CMK (cell line): ENCODE measurements around the gene POLE.

Experiments used
- DNase-seq: peaks from one replicate; pipeline ENCODE4 v3.0.0-alpha.2; 2010; ENCODE audit warnings: low read depth

The POLE gene

DNA sequence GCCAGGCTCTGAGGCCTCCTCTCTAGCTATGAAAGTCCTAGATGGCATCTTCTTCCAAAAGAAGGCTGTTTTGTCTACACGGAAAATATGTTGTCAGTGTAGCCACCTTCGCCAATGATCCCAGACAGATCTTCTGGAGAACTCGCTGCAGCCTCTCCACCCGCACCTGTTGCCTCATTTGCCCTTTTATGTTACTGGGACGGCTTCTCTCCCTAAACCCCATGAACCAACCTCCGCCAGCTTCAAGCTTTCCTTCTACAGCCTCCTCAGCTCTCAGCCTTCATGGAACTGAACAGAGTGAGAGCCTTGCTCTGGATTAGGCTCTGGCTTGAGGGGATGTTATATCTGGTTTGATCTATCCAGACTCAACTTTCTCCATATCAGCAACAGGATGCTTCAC lies 57.8 kb downstream of the POLE start:
- DNase-seq: no peak

DNA sequence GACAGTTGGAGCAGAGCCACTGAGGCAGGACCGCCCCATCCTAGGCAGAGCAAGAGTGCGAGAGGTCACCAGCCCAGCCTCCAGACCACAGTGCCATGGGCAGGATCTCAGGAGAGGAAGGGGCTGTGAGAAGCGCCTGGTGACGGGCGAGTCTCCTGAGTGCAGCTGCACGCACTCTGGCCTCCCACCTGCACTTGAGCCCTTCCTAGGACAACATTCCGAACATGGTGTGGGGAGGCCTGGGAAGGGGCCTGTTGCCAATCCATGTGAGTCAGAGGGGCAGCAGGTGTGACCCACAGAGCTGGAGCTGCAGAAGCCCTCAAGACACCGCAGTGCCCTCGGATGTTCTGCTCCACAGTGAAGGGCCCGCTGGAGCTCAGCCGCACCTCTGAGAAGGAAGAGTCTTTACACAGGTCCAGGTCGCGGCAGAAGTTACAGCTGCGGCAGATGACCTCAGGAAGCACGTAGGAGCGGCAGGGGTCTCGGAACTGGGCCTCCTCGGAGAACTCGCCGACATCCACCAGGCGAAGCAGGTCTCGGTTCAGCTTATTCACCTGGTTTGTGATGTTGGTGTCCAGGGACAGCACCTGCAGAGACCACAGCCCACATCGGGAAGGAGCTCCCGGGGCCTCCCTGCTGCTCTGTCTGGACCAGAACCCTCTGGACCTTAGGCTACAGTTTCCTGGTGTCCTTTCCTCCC lies 61.3 kb downstream of the POLE start:
- no peak for DNase-seq

DNA sequence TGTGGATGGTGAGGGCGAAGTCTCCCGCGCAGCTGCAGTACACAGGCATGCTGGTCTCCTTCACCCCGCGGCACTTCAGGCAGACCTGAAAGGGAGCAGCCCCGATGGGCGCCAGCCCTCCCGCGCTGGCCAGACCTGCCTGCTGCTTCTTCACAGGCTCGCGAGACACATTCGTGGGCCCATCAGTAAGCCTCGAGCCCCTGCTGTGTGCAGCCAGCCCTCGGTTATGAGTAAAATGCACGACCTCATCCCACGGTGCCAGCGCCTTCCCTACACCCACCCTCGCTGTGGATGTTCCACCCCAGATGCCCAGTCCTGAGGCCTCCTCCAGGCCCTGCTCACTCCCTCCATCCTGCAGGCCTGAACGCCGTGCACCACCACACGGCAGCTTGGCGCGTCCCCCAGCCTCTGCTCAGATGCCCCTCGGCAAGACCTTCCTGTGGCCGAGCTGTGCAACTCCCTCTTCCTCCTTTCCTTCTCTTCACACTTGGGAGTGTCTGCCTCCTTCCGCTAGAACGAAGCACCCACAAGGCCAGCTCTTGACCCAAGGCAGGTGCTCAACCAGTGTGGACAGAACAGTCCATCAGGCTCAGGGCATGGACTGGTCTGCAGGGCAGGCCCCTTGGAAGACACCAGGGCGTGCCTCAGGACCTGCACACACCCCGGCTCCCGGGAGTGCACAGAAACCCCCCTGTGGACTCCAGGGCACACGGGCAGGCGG lies 62.1 kb downstream of the POLE start:
- DNase-seq: no peak

DNA sequence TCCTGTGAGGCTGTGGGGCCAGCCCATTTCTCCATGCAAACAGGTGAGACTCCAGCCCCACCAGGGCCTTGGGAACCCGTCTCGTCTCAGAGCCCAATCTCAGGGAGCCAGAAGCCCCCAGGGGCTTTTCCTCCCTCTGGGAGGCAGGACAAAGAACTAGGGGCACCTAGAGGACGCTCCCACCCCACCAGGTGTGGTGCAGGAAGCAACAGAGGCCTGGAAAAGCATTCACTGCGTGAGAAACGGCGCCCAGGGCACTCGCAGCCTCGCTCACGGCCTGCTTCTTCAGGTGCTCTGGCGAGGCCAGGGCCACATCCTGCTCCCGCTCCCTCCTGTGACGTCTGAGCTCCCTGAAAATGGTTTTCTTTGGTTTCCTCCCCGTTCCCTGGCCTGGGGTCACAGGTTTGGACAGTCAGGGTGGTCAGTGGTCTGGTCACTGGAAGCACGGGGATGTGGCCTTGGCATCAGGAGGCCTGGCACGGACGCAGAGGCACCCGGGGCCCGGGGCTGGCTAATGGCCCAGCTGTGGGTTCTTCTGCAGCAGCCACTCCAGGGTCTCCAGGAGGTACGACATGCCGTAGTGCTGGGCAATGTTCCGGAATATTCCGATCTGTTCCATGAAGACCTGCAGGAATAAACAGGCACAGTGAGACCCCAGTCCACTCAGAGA lies 62.8 kb downstream of the POLE start:
- no peak for DNase-seq

GRCh38 chr12:132623072-132623869 lies 63.9 kb downstream of the POLE start:
- DNase-seq: no peak

DNA sequence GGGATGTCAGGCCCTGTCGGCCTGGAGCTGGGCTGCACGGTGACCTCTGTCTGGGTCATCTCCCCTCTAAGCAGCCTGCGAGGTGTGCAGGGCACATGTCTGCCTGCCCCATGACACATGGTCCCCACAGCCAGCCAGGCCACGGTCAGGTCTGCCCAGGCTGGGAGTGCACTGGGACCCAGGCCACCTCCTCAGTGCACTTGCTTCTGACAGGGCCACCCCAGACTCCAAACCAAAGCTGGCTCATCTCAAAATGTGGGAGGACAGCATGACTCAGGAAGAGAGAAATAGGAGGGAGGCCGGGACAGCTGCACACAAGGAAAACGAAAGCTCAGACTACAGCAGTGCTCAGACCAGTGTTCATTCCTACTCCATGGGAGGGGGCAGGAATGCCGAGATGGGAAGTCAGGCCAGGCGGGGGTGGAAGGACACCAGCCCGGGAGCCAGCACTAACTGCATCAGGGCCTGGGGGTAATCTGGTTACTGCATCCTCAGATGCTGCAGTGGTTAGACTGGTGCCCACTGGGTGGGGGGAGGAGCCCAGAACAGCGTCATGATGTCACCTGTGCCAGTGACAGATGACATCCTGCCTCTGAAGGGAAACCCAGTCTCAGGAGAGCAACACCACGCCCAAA lies 64.6 kb downstream of the POLE start:
- no peak for DNase-seq

DNA sequence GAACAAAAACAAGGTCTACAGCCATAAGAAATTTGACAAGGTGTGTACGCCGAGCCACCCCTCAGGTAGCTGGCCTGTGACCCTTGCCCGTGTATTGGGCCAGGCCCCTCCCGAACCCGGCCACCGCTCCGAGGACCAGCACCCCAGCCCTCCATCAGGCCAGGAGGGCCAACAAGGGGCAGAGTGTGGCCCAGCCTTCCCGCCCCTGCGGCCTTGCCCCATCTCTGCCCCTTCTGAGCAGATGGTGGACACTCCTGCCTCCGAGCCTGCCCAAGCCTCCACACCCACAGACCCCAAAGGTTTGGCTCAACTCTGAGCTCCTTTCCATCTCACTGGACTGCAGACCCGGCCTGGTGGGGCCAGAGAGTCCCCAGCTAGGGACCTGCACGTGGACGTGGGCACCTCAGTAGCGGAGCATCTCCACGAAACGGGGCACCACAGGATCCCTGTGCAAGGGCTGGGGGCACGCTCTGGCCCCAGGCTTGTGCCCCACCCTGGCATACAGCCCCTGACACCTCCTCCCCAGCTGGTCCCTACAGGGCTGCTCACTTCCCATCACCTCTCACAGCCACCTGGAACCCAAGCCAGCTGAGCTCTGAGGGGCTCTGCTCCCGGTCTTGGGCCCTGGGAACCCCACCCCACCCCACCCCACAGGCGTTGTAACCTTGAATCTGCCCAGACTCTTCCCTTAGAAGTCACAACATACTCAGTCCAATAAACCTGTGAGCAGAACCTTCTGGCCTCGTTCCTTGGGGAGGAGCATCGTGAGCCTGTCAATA lies 65.3 kb downstream of the POLE start:
- DNase-seq: no peak

DNA sequence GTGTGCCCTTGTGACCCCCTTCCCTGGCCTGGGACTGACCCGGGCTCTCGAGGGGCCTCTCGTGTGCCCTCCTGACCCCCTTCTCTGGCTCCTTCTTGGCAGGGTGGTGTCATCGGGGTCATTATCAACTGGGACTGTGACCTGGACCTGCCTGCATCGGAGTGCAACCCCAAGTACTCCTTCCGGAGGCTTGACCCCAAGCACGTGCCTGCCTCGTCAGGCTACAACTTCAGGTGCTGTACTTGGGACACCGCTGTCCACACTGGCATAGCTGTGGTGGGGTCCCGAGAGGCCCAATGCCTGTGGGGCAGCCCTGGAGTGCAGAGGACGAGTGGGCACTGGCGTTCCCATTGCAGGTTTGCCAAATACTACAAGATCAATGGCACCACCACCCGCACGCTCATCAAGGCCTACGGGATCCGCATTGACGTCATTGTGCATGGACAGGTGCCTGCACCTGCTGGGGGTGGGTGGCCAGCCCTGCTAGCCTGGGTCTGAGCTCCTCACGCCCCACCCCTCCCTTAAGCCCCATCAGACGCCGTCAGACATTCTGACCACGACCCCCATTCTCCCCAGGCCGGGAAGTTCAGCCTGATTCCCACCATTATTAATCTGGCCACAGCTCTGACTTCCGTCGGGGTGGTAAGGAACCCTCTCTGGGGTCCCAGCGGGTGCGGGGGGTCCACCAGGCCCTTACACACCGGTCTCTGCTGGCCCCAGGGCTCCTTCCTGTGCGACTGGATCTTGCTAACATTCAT lies 66.1 kb downstream of the POLE start:
- DNase-seq: no peak

DNA sequence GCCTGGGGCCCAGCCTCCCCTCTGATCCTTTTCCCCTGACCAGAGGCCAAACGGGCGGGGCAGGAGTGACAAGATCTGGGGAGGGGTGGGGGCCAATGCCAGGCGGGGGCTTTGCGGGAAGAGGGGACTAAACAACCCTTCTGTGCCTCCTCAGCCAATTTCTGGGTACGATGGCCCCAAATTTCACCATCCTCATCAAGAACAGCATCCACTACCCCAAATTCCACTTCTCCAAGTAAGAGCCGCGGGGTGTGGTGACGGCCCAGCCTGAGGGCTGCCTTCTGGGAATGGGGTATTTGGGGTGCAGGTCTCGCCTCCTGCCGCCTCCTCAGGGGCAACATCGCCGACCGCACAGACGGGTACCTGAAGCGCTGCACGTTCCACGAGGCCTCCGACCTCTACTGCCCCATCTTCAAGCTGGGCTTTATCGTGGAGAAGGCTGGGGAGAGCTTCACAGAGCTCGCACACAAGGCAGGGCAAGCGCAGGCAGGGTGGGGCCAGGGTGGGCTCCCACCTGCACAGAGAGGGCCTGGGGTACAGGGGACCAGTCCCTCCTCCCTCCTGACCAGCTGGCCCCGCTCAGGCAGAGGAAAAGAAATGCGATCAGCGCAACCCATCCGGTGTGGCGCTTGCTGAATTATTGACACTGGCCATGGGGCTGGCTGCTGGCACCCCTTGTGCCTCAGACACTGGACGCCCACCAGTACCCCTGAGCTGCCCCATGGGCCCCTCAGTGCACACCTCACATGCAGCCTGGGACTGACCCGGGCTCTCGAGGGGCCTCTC lies 66.8 kb downstream of the POLE start:
- DNase-seq: no peak

- DNase-seq: no peak
Measured at GRCh38 chr12:132619386-132620112, 67.6 kb downstream of the POLE start.

DNA sequence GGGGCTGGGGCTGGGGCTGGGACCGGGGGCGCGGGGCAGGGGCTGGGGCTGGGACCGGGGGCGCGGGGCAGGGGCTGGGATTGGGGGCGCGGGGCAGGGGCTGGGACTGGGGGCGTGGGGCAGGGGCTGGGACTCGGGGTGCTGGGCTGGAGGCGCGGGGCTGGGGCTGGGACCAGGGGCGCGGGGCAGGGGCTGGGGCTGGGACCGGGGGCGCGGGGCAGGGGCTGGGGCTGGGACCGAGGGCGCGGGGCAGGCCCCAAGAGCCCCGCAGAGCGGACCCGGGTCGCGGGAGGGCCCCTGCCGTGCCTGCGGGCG lies 68.1 kb downstream of the POLE start:
- DNase-seq: no peak

DNA sequence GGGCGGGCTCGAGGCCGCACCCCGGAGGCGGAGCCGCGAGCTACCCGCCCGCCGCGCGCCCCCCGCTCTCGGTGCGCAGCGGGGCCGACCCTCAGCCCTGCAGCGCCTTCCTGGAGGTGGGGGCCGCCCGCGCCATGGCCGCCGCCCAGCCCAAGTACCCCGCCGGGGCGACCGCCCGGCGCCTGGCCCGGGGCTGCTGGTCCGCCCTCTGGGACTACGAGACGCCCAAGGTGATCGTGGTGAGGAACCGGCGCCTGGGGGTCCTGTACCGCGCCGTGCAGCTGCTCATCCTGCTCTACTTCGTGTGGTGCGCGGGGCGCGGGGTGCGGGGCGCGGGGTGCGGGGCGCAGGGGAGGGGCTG lies 68.5 kb downstream of the POLE start, which contains the start of gene P2RX2:
TSS of gene P2RX2 (plus strand) at position 94 of the 361 bp plus-strand sequence. CDS start at position 135, 41 bp downstream.
- no peak for DNase-seq

- DNase-seq: no peak
Measured at GRCh38 chr12:132617822-132618682, 69.1 kb downstream of the POLE start.

DNA sequence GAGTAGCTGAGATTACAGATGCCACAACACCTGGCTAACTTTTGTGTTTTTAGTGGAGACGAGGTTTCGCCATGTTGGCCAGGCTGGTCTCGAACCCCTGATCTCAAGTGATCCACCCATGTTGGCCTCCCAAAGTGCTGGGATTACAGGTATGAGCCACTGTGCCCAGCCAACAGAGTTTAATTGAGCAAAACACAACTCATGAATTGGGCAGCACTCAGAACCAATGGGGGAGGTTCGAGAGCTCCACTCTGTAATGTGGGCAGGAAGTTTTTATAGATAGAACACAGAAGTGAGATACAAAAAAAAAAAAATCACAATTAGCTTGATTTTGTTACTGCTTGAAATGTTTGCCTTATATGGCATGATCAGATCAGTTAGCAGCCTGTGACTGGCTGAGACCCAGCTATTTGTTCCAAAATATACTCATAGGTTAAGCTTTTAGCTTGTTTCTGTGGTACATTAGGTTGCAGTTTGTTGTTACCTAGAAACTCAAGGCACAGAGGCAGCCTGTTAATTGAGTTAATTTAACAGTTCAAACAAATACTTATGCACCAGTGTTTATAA lies 69.9 kb downstream of the POLE start:
- DNase-seq: no peak

- no peak for DNase-seq
Measured at GRCh38 chr12:132615579-132616038, 71.5 kb downstream of the POLE start.

DNA sequence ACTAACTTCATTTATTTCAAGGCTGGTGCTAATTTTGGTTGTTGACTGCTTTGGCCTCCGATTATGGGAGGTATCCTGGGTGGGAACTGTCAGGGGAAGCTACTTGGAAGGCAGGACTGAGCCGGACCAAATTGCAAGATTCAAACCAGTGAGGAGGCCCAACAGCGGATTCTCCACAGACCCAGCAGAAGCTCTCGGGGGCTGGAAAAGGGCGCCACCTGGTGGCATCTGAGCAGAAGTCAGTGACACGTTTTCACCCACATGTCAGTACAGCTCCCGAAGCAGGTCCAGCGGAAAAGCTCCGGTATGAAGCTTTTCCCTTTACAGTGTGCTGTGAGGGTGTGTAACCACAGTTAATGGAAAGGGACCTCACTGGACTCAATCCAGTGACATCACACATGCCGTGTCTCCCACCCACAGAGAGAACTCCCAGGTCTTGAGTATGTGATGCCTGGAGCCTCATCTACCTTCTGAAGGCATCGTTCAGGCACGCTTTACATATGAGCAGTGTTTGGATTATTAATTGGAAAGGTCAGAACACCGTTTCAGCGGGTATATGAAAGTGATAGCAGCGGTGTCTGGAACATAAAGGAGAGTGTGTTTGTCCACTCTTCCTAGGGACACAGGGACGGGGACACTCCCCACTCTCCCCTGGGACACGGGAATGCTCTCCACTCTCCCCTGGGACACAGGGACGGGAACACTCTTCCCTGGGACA lies 72.1 kb downstream of the POLE start:
- DNase-seq: peak; percentile 57

DNA sequence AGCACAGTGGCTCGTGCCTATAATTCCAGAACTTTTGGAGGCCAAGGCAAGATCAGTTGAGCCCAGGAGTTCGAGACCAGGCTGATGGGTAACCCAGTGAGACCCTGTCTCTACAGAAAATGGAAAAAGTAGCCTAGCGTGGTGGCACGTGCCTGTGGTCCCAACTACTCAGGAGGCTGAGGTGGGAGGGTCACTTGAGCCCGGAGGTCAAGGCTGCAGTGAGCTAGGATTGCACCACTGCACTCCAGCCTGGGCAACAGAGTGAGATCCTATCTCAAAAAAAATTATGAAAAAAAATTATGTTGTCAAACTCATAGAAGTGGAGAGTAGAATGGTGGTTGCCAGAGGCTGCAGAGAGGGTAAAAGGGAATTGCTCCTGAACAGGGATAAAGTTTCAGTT lies 73.1 kb downstream of the POLE start:
- DNase-seq: no peak
